ENCODE results near the gene MAP1A.

Gene MAP1A

GRCh38 chr15:43511012-43511885 lies 6.2 kb upstream of the MAP1A start:
- peak overlapping the region; percentile 76 for H2AFZ ChIP-seq (ENCODE audit: low read depth, low read length)
- no peak for TF ChIP-seq EZH2phosphoT487 (IDR thresholded peaks at IDR 0.05; ENCODE audit: low read depth)
- TF ChIP-seq CTCF (IDR thresholded peaks at IDR 0.05; ENCODE audit: low read depth, low read length): peak; percentile 44; the same call in 1 of the 2 replicates
- H3K4me2 ChIP-seq (ENCODE audit: low read length): peak overlapping the region; percentile 99
- peaks cover 16% of the 10 kb centered on the region for H3K27me3 ChIP-seq (ENCODE audit: low read depth, low read length)
- H3K4me3 ChIP-seq (ENCODE audit: low read length): peak overlapping the region; percentile 96
- H3K79me2 ChIP-seq (ENCODE audit: low read length): no peaks in the 10 kb centered on the region
- peak overlapping the region; percentile 42 for H3K9ac ChIP-seq (ENCODE audit: low read length)
- H4K20me1 ChIP-seq (ENCODE audit: insufficient read depth, low read length): no peaks in the 10 kb centered on the region
- peaks cover 16% of the 10 kb centered on the region for H3K4me1 ChIP-seq (ENCODE audit: low read length)
- no peaks in the 10 kb centered on the region for H3K9me3 ChIP-seq (ENCODE audit: insufficient read depth, low read length)
- no peaks in the 10 kb centered on the region for H3K36me3 ChIP-seq (replicated peaks; ENCODE audit: low read depth, low read length)
- no peak overlapping the region for H3K27ac ChIP-seq (ENCODE audit: low read length)

- H3K27me3 ChIP-seq (ENCODE audit: low read depth, low read length): peaks cover 24% of the 10 kb centered on the region
- H4K20me1 ChIP-seq (ENCODE audit: insufficient read depth, low read length): no peaks in the 10 kb centered on the region
- TF ChIP-seq CTCF (IDR thresholded peaks at IDR 0.05; ENCODE audit: low read depth, low read length) (no peak), EZH2phosphoT487 (IDR thresholded peaks at IDR 0.05; ENCODE audit: low read depth) (no peak)
- H3K36me3 ChIP-seq (replicated peaks; ENCODE audit: low read depth, low read length): no peaks in the 10 kb centered on the region
- peaks cover 35% of the 10 kb centered on the region for H3K4me1 ChIP-seq (ENCODE audit: low read length)
- no peak overlapping the region for H2AFZ ChIP-seq (ENCODE audit: low read depth, low read length)
- H3K4me2 ChIP-seq (ENCODE audit: low read length): no peak overlapping the region
- H3K27ac ChIP-seq (ENCODE audit: low read length): no peak overlapping the region
- no peak overlapping the region for H3K4me3 ChIP-seq (ENCODE audit: low read length)
- H3K9ac ChIP-seq (ENCODE audit: low read length): no peak overlapping the region
- no peaks in the 10 kb centered on the region for H3K9me3 ChIP-seq (ENCODE audit: insufficient read depth, low read length)
- H3K79me2 ChIP-seq (ENCODE audit: low read length): no peaks in the 10 kb centered on the region
Measured at GRCh38 chr15:43513550-43513949, 3.9 kb upstream of the MAP1A start.

GRCh38 chr15:43514241-43515057 lies 3.0 kb upstream of the MAP1A start:
- H4K20me1 ChIP-seq (ENCODE audit: insufficient read depth, low read length): no peaks in the 10 kb centered on the region
- H3K36me3 ChIP-seq (replicated peaks; ENCODE audit: low read depth, low read length): no peaks in the 10 kb centered on the region
- TF ChIP-seq CTCF (IDR thresholded peaks at IDR 0.05; ENCODE audit: low read depth, low read length) (peak; percentile 82), EZH2phosphoT487 (IDR thresholded peaks at IDR 0.05; ENCODE audit: low read depth) (no peak)
- H3K79me2 ChIP-seq (ENCODE audit: low read length): no peaks in the 10 kb centered on the region
- H3K9ac ChIP-seq (ENCODE audit: low read length): no peak overlapping the region
- H2AFZ ChIP-seq (ENCODE audit: low read depth, low read length): no peak overlapping the region
- H3K4me3 ChIP-seq (ENCODE audit: low read length): no peak overlapping the region
- peaks cover 42% of the 10 kb centered on the region for H3K4me1 ChIP-seq (ENCODE audit: low read length)
- no peak overlapping the region for H3K27ac ChIP-seq (ENCODE audit: low read length)
- H3K4me2 ChIP-seq (ENCODE audit: low read length): no peak overlapping the region
- H3K27me3 ChIP-seq (ENCODE audit: low read depth, low read length): peaks cover 24% of the 10 kb centered on the region
- H3K9me3 ChIP-seq (ENCODE audit: insufficient read depth, low read length): no peaks in the 10 kb centered on the region

GRCh38 chr15:43515741-43516140 lies 1.7 kb upstream of the MAP1A start:
- Histone ChIP-seq H3K4me2 (ENCODE audit: low read length) (peak overlapping the region; percentile 41), H3K79me2 (ENCODE audit: low read length) (no peaks in the 10 kb centered on the region), H2AFZ (ENCODE audit: low read depth, low read length) (no peak overlapping the region), H3K36me3 (replicated peaks; ENCODE audit: low read depth, low read length) (no peaks in the 10 kb centered on the region), H3K27ac (ENCODE audit: low read length) (no peak overlapping the region), H3K9ac (ENCODE audit: low read length) (no peak overlapping the region), H3K4me1 (ENCODE audit: low read length) (peaks cover 40% of the 10 kb centered on the region), H3K27me3 (ENCODE audit: low read depth, low read length) (peaks cover 24% of the 10 kb centered on the region), H4K20me1 (ENCODE audit: insufficient read depth, low read length) (no peaks in the 10 kb centered on the region), H3K4me3 (ENCODE audit: low read length) (no peak overlapping the region), H3K9me3 (ENCODE audit: insufficient read depth, low read length) (no peaks in the 10 kb centered on the region)
- TF ChIP-seq EZH2phosphoT487 (IDR thresholded peaks at IDR 0.05; ENCODE audit: low read depth) (no peak), CTCF (IDR thresholded peaks at IDR 0.05; ENCODE audit: low read depth, low read length) (no peak)
